GM12878 (cell line): ENCODE data around the gene NOS1AP. TPM values are rescaled to one million over a fixed set of nuclear protein-coding genes. Genes with fewer than 3 reads are reported as not detected.

ENCODE experiments used
- ATAC-seq: fragments of 200-7000 bp; cut with Tn5 transposase; 3 replicates; pipeline ENCODE4 v1.9.1; 2020; ENCODE audit warnings: mild to moderate bottlenecking, moderate library complexity
- BruUV-seq: library from RNA; stranded (reverse); fragments of 400-500 nt; replicated peaks from 2 replicates; lab custom pipeline; 2021; lab: Mats Ljungman, UMichigan
- CTCF ChIA-PET: fragments of 300-600 bp; sonication (Branson Sonifier 250); formaldehyde crosslinking; extraction: SDS; loops from one replicate; lab custom pipeline; 2021; ENCODE audit warnings: inconsistent platforms; lab: Yijun Ruan, JAX
- POLR2A ChIA-PET: fragments of 350-600 bp; formaldehyde crosslinking; extraction: SDS; loops from one replicate; lab custom pipeline; 2021; ENCODE audit warnings: inconsistent platforms; lab: Charles Lee
- RAD21 ChIA-PET: fragments of 300-600 bp; sonication (Branson Sonifier 250); formaldehyde crosslinking; loops from one replicate; lab custom pipeline; 2023; ENCODE audit warnings: antibody characterized with exemption; ENCODE audit not compliant: unreplicated experiment; lab: Charles Lee
- SMC1A ChIA-PET: fragments of 300-600 bp; sonication (Branson Sonifier 250); formaldehyde crosslinking; loops from one replicate; lab custom pipeline; 2023; ENCODE audit not compliant: unreplicated experiment, uncharacterized antibody; lab: Charles Lee
- DNase-seq: peaks from one replicate; pipeline ENCODE4 v3.0.0-alpha.2; 2011; ENCODE audit warnings: low read depth, low spot score
- FAIRE-seq: peaks from 3 replicates; lab custom pipeline; 2011; peaks lifted over from hg19 to GRCh38; lab: Jason Lieb, UNC
- H2AFZ ChIP-seq: 2 replicates; pipeline ENCODE4 v1.6.0; 2011; ENCODE audit warnings: low read depth, low read length, control low read depth; ENCODE audit not compliant: control insufficient read depth
- H3K27ac ChIP-seq: 2 replicates; pipeline ENCODE4 v1.5.1; 2011; ENCODE audit warnings: control low read depth; ENCODE audit not compliant: control insufficient read depth, insufficient read depth
- H3K27me3 ChIP-seq, 2 experiments: replicated peaks in 1 of 2; 2 replicates each; pipeline versions ENCODE4 v1.6.0 to v1.6.1; 2011; ENCODE audit warnings: low read length in 1 of 2; ENCODE audit not compliant: control insufficient read depth in 2 of 2, insufficient read depth in 2 of 2
- H3K36me3 ChIP-seq, 2 experiments: 2 replicates each; pipeline ENCODE4 v1.5.1; 2011; ENCODE audit warnings: low read length in 1 of 2; ENCODE audit not compliant: control insufficient read depth in 2 of 2, insufficient read depth in 2 of 2
- H3K4me1 ChIP-seq: 2 replicates; pipeline ENCODE4 v1.6.1; 2011; ENCODE audit warnings: mild to moderate bottlenecking, low read length, moderate library complexity, mixed read lengths; ENCODE audit not compliant: control insufficient read depth, insufficient read depth
- H3K4me2 ChIP-seq: 2 replicates; pipeline ENCODE4 v1.6.0; 2011; ENCODE audit warnings: control low read depth; ENCODE audit not compliant: control insufficient read depth, insufficient read depth
- H3K4me3 ChIP-seq: fragments of 200-600 bp; sonication (generic); 2 replicates; pipeline ENCODE4 v1.5.1; 2016
- H3K79me2 ChIP-seq: 2 replicates; pipeline ENCODE4 v1.6.0; 2011; ENCODE audit warnings: low read length; ENCODE audit not compliant: control insufficient read depth, insufficient read depth
- H3K9ac ChIP-seq: 2 replicates; pipeline ENCODE4 v1.8.0; 2011; ENCODE audit warnings: low read length, control low read depth, mixed read lengths; ENCODE audit not compliant: control insufficient read depth, insufficient read depth
- H3K9me3 ChIP-seq: replicated peaks from 3 replicates; pipeline ENCODE4 v1.5.1; 2011; ENCODE audit warnings: mild to moderate bottlenecking, low read length; ENCODE audit not compliant: control insufficient read depth, insufficient read depth
- H4K20me1 ChIP-seq: 2 replicates; pipeline ENCODE4 v1.6.0; 2011; ENCODE audit not compliant: control insufficient read depth, insufficient read depth
- ASH2L ChIP-seq: fragments of 300-600, 200-600 bp; sonication (generic); IDR thresholded peaks from 2 replicates; pipeline ENCODE4 v1.6.1; 2017; ENCODE audit warnings: low read depth, mild to moderate bottlenecking, borderline replicate concordance
- BMI1 ChIP-seq: fragments of 450-650 bp; IDR thresholded peaks from 2 replicates; pipeline ENCODE4 v1.6.1; 2016; ENCODE audit warnings: mild to moderate bottlenecking, moderate library complexity, borderline replicate concordance
- ESRRA ChIP-seq: IDR thresholded peaks from 2 replicates; pipeline ENCODE4 v1.6.1; 2012; ENCODE audit warnings: mild to moderate bottlenecking, low read length, improper control_type of control experiment
- HDAC2 ChIP-seq: fragments of 200-600 bp; sonication (generic); IDR thresholded peaks from 2 replicates; pipeline ENCODE4 v1.6.1; 2017
- HDAC6 ChIP-seq: fragments of 200-600 bp; sonication (generic); IDR thresholded peaks from one replicate; pipeline ENCODE4 v1.8.0; 2017; ENCODE audit warnings: antibody characterized with exemption; ENCODE audit not compliant: unreplicated experiment
- KDM1A ChIP-seq: fragments of 200-600 bp; sonication (generic); IDR thresholded peaks from 2 replicates; pipeline ENCODE4 v1.6.1; 2016; ENCODE audit warnings: borderline replicate concordance
- MTA3 ChIP-seq: IDR thresholded peaks from 2 replicates; pipeline ENCODE4 v1.6.1; 2012; ENCODE audit warnings: low read length, inconsistent platforms, borderline replicate concordance
- NFXL1 ChIP-seq: fragments of 450-650 bp; IDR thresholded peaks from 2 replicates; pipeline ENCODE4 v1.6.1; 2017; ENCODE audit warnings: antibody characterized with exemption, mild to moderate bottlenecking, borderline replicate concordance
- NR2F1 ChIP-seq: fragments of 450-650 bp; conservative IDR thresholded peaks from 2 replicates; pipeline ENCODE4 v1.6.1; 2017; ENCODE audit warnings: mild to moderate bottlenecking
- PAX8 ChIP-seq: fragments of 450-650 bp; IDR thresholded peaks from 2 replicates; pipeline ENCODE4 v1.6.1; 2017; ENCODE audit warnings: mild to moderate bottlenecking, moderate library complexity
- SMC3 ChIP-seq: IDR thresholded peaks from 2 replicates; pipeline ENCODE4 v1.6.1; 2011; ENCODE audit warnings: low read length, improper control_type of control experiment, borderline replicate concordance
- SRF ChIP-seq, 2 experiments: IDR thresholded peaks; 2 replicates each; pipeline ENCODE4 v1.6.1; 2011; ENCODE audit warnings: low read depth in 2 of 2, low read length in 2 of 2, mild to moderate bottlenecking in 1 of 2, moderate library complexity in 1 of 2
- ZBED1 ChIP-seq: IDR thresholded peaks from 2 replicates; pipeline ENCODE4 v1.6.1; 2016; ENCODE audit warnings: borderline replicate concordance
- ZNF207 ChIP-seq: fragments of 450-650 bp; IDR thresholded peaks from 2 replicates; pipeline ENCODE4 v1.6.1; 2014; ENCODE audit warnings: antibody characterized with exemption, mild to moderate bottlenecking, borderline replicate concordance
- WGBS: methylation state at CpG from one replicate; pipeline ENCODE4 v1.1.6; 2016; ENCODE audit warnings: low lambda C conversion rate; ENCODE audit not compliant: insufficient replicate concordance, insufficient coverage; ENCODE audit errors: missing lambda C conversion rate; 5-methylcytosine and 5-hydroxymethylcytosine counted together
- in situ Hi-C: fragments of 300-500 bp; cut with MboI; formaldehyde crosslinking; loops from 9 replicates; pipeline ENCODE4 v1.14.3; 2018; ENCODE audit warnings: mixed read lengths
- intact Hi-C: fragments of 100-400 bp; cut with micrococcal nuclease; formaldehyde crosslinking; loops from one replicate; pipeline ENCODE4 v1.14.2; 2022; ENCODE audit not compliant: unreplicated experiment
- polyA plus RNA-seq, 11 experiments: library from polyadenylated mRNA; depleted of rRNA in 4 of 11; unstranded in 6 of 11; stranded (reverse) in 5 of 11; fragments of >200 nt; fragmentation: Nextera tagmentation in 4 of 11; fragmentation: Illumina TruSeq in 1 of 11; extraction: Ambion mirVana in 4 of 11; extraction: Trizol in 1 of 11; gene quantifications; 1 replicate in 1 of 11; 2 replicates in 10 of 11; pipeline versions ENCODE4 v1.2.1 to v1.2.3, GENCODE V29; 2011 to 2016; ENCODE audit warnings: inconsistent platforms in 2 of 11, missing spikeins in 2 of 11, low read depth in 1 of 11
- total RNA-seq, 4 experiments: library from RNA; depleted of rRNA in 3 of 4; stranded (reverse); fragments of >200 nt in 3 of 4; fragmentation: Illumina TruSeq in 1 of 4; extraction: Trizol in 1 of 4; gene quantifications; 2 replicates each; pipeline versions ENCODE4 v1.2.1 to v1.2.3, GENCODE V29; 2013 to 2021

NOS1AP gene
- total and polyA plus RNA-seq, 10 of the 15 experiments (the other 5 are each of a cell fraction or from before 2014, with no cell fraction given) = 0.03 to 0.15 TPM; not detected in 8

GRCh38 chr1:162175379-162176081, 106.0 kb downstream of the NOS1AP start:
- H3K4me1 ChIP-seq = no peaks in the 10 kb centered on the region
- H3K27ac ChIP-seq = no peak overlapping the region
- intact Hi-C loops = no loop called here
- H3K4me2 ChIP-seq = no peak overlapping the region
- TF ChIP-seq HDAC6 = no peak
- no peak for TF ChIP-seq MTA3
- TF ChIP-seq ZNF207 = no peak
- no peak for TF ChIP-seq NR2F1
- TF ChIP-seq ZBED1 = no peak
- TF ChIP-seq KDM1A = no peak
- no peak for TF ChIP-seq HDAC2
- no peak for TF ChIP-seq SRF (IDR thresholded peaks at IDR 0.05; ENCODE audit: low read depth in 2 of 2, low read length in 2 of 2)
- BruUV-seq = no TSS peak
- CTCF ChIA-PET = no interaction called here
- ATAC-seq (no peak), DNase-seq (no peak), FAIRE-seq (no peak)
- H4K20me1 ChIP-seq = no peaks in the 10 kb centered on the region
- no peaks in the 10 kb centered on the region for H3K9me3 ChIP-seq
- SMC1A ChIA-PET = no interaction called here
- H3K79me2 ChIP-seq = no peaks in the 10 kb centered on the region
- WGBS = 63% methylated on average over 9 of the region's 9 CpGs
- no peak overlapping the region for H3K9ac ChIP-seq
- H3K27me3 ChIP-seq = peaks cover 0 to 5% of the 10 kb centered on the region in 2 experiments; a peak in 2 of 4 replicates
- POLR2A ChIA-PET = no interaction called here
- in situ Hi-C loops = no loop called here
- no peak overlapping the region for H2AFZ ChIP-seq
- H3K36me3 ChIP-seq = no peaks in the 10 kb centered on the region
- RAD21 ChIA-PET = interaction anchor here (0.6 kb wide), 1 partner anchor 775 kb away, joined by 3 read pairs; no protein-coding TSS in a partner anchor
- no peak overlapping the region for H3K4me3 ChIP-seq

- CTCF ChIA-PET = interaction anchor here (1.4 kb wide), 1 partner anchor 121 kb away, joined by 6 read pairs; no protein-coding TSS in a partner anchor
- Histone ChIP-seq H3K27me3 (no peaks in the 10 kb centered on the region; a peak in 2 of 4 replicates), H3K4me1 (no peaks in the 10 kb centered on the region), H3K27ac (no peak overlapping the region), H3K9me3 (no peaks in the 10 kb centered on the region), H4K20me1 (no peaks in the 10 kb centered on the region), H3K36me3 (no peaks in the 10 kb centered on the region), H3K4me2 (no peak overlapping the region)
- WGBS = 24% methylated on average over 6 of the region's 6 CpGs
- SMC1A ChIA-PET = no interaction called here
- FAIRE-seq = no peak
- POLR2A ChIA-PET = no interaction called here
- intact Hi-C loops = no loop called here
- no peak for TF ChIP-seq ASH2L
- no peak for TF ChIP-seq ESRRA
- no peak for TF ChIP-seq NFXL1
- no peak for TF ChIP-seq ZNF207
- no peak for TF ChIP-seq BMI1
- TF ChIP-seq SMC3 = no peak
- no peak for TF ChIP-seq PAX8
- TF ChIP-seq, all 136 proteins: peak for 0
- DNase-seq = no peak
- no TSS peak for BruUV-seq
- Histone ChIP-seq H3K4me3 (no peak overlapping the region), H2AFZ (no peak overlapping the region), H3K79me2 (no peaks in the 10 kb centered on the region), H3K9ac (no peak overlapping the region)
- no peak for ATAC-seq
- RAD21 ChIA-PET = no interaction called here
- in situ Hi-C loops = no loop called here
Measured at GRCh38 chr1:162177126-162177525, 107.6 kb downstream of the NOS1AP start.
